Mononuclear cell (primary cell): Measurements from ENCODE around the gene PROCR. TPM values are rescaled to one million over a fixed set of nuclear protein-coding genes. Genes with fewer than 3 reads are reported as not detected.

Source experiments
- H3K27me3 ChIP-seq: 2 replicates; pipeline ENCODE4 v1.6.0; 2011; ENCODE audit warnings: low read length, control low read depth; ENCODE audit not compliant: insufficient read depth
- H3K4me1 ChIP-seq: 2 replicates; pipeline ENCODE4 v1.5.1; 2011; ENCODE audit warnings: mild to moderate bottlenecking, low read length, control low read depth; ENCODE audit not compliant: insufficient read depth
- H3K4me3 ChIP-seq: 2 replicates; pipeline ENCODE4 v1.5.1; 2011; ENCODE audit warnings: mild to moderate bottlenecking, low read length, moderate library complexity
- H3K9me3 ChIP-seq: 2 replicates; pipeline ENCODE4 v1.5.1; 2011; ENCODE audit warnings: low read depth, mild to moderate bottlenecking, control low read depth, low read length
- total RNA-seq: library from RNA; depleted of rRNA; stranded (reverse); fragments of >200 nt; gene quantifications from one replicate; pipeline ENCODE4 v1.2.3, GENCODE V29; 2012

The PROCR gene
- total RNA-seq, result 1.2 TPM

- H3K4me3 ChIP-seq, result no peak within 1 kb of the TSS
- H3K27me3 ChIP-seq, result no peaks in the 10 kb centered on the region
- H3K9me3 ChIP-seq, result no peaks in the 10 kb centered on the region
- H3K4me1 ChIP-seq, result peaks cover 12% of the 10 kb centered on the region
These were observed at the start of gene PROCR for GRCh38 chr20:35171753-35172433. Gene PROCR (plus strand): TSS chr20:35172072. CDS start chr20:35172155, 83 bp downstream.

GRCh38 chr20:35122756-35123405, 49.0 kb upstream of the PROCR start:
- H3K4me1 ChIP-seq, result no peaks in the 10 kb centered on the region
- H3K27me3 ChIP-seq, result no peaks in the 10 kb centered on the region
- H3K4me3 ChIP-seq, result no peak overlapping the region
- no peaks in the 10 kb centered on the region for H3K9me3 ChIP-seq

- H3K27me3 ChIP-seq, result no peaks in the 10 kb centered on the region
- no peak overlapping the region for H3K4me3 ChIP-seq
- no peaks in the 10 kb centered on the region for H3K4me1 ChIP-seq
- no peaks in the 10 kb centered on the region for H3K9me3 ChIP-seq
These were observed 46.1 kb upstream of the PROCR start for GRCh38 chr20:35125753-35126152.

GRCh38 chr20:35129647-35130069, 42.2 kb upstream of the PROCR start:
- Histone ChIP-seq H3K9me3 (no peaks in the 10 kb centered on the region), H3K4me3 (no peak overlapping the region), H3K27me3 (no peaks in the 10 kb centered on the region), H3K4me1 (no peaks in the 10 kb centered on the region)

- Histone ChIP-seq H3K4me1 (no peaks in the 10 kb centered on the region), H3K4me3 (no peak overlapping the region), H3K9me3 (no peaks in the 10 kb centered on the region)
These were observed 39.9 kb upstream of the PROCR start for GRCh38 chr20:35131934-35132333.

GRCh38 chr20:35133031-35133430, 38.8 kb upstream of the PROCR start:
- Histone ChIP-seq H3K27me3 (no peaks in the 10 kb centered on the region), H3K9me3 (no peaks in the 10 kb centered on the region)

More at GRCh38 chr20:35131934-35132333, 39.9 kb upstream of the PROCR start:
- H3K27me3 ChIP-seq, result no peaks in the 10 kb centered on the region

GRCh38 chr20:35133735-35134134, 38.1 kb upstream of the PROCR start:
- no peaks in the 10 kb centered on the region for H3K4me1 ChIP-seq
- H3K27me3 ChIP-seq, result no peaks in the 10 kb centered on the region
- H3K9me3 ChIP-seq, result no peaks in the 10 kb centered on the region
- no peak overlapping the region for H3K4me3 ChIP-seq

More at GRCh38 chr20:35133031-35133430, 38.8 kb upstream of the PROCR start:
- Histone ChIP-seq H3K4me1 (no peaks in the 10 kb centered on the region), H3K4me3 (no peak overlapping the region)

GRCh38 chr20:35134472-35134871, 37.4 kb upstream of the PROCR start:
- H3K27me3 ChIP-seq, result no peaks in the 10 kb centered on the region
- H3K9me3 ChIP-seq, result no peaks in the 10 kb centered on the region
- H3K4me3 ChIP-seq, result no peak overlapping the region
- H3K4me1 ChIP-seq, result no peaks in the 10 kb centered on the region

GRCh38 chr20:35134880-35135279, 37.0 kb upstream of the PROCR start:
- H3K4me3 ChIP-seq, result no peak overlapping the region
- H3K9me3 ChIP-seq, result no peaks in the 10 kb centered on the region
- no peaks in the 10 kb centered on the region for H3K4me1 ChIP-seq
- no peaks in the 10 kb centered on the region for H3K27me3 ChIP-seq

- Histone ChIP-seq H3K27me3 (no peaks in the 10 kb centered on the region), H3K4me1 (no peaks in the 10 kb centered on the region), H3K4me3 (no peak overlapping the region), H3K9me3 (no peaks in the 10 kb centered on the region)
These were observed 35.8 kb upstream of the PROCR start for GRCh38 chr20:35135867-35136586.

GRCh38 chr20:35144694-35145093, 27.2 kb upstream of the PROCR start:
- Histone ChIP-seq H3K4me3 (no peak overlapping the region), H3K27me3 (no peaks in the 10 kb centered on the region), H3K9me3 (no peaks in the 10 kb centered on the region), H3K4me1 (peaks cover 44% of the 10 kb centered on the region)

GRCh38 chr20:35145141-35145564, 26.7 kb upstream of the PROCR start:
- H3K4me3 ChIP-seq, result no peak overlapping the region
- H3K4me1 ChIP-seq, result peaks cover 44% of the 10 kb centered on the region
- H3K9me3 ChIP-seq, result no peaks in the 10 kb centered on the region
- H3K27me3 ChIP-seq, result no peaks in the 10 kb centered on the region

- H3K27me3 ChIP-seq, result no peaks in the 10 kb centered on the region
- no peaks in the 10 kb centered on the region for H3K9me3 ChIP-seq
- H3K4me1 ChIP-seq, result peaks cover 44% of the 10 kb centered on the region
- peak overlapping the region; percentile 90 for H3K4me3 ChIP-seq
These were observed 25.5 kb upstream of the PROCR start for GRCh38 chr20:35146299-35146919.

GRCh38 chr20:35146920-35147574, 24.8 kb upstream of the PROCR start, which contains the start of gene EDEM2:
Gene EDEM2 (minus strand): TSS chr20:35147336. CDS start chr20:35147258, 78 bp downstream.
- Histone ChIP-seq H3K9me3 (no peaks in the 10 kb centered on the region), H3K27me3 (no peaks in the 10 kb centered on the region), H3K4me3 (peak within 1 kb of the TSS; percentile 90), H3K4me1 (peaks cover 44% of the 10 kb centered on the region)
